NCI-H748 treated with DMSO at 0.1 percent for 48 hours (cell line): ENCODE data around the gene IQCB1.
A peak's percentile ranks its signal among the peaks of the same experiment; 100 is the strongest.
"Not testable (repeated sequence)": the region's sequence is repeated elsewhere in the genome, so short reads cannot be mapped to it uniquely, and the experiment has no call there.

Experiments
- DNase-seq: peaks from one replicate; lab custom pipeline; 2025; lab: John Stamatoyannopoulos, UW

The IQCB1 gene

DNA sequence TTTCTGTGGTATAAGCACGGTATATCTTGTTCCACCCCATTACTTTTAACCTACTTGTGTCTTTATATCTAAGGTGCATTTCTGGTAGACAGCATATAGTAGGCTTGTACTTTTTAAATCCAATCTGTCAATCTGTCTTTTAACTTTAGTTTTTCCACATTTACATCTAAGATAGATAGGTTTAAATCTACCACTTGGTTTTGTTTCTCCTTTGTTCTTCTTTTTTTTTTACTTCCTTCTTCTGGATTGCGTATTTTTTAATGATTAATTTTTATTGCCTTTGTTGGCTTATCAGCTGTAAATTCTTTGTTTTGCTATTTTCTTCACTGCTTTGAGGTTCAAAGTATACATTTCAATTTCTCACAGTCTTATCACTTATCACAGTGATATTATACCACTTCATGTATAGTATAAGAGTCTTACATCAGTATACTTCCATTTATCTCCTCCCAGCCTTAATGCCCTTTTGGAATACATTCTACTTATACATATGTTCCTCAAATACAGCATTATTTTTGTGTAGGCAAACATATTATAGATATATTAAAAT, 31.0 kb downstream of the IQCB1 start:
- DNase-seq, result no peak

DNA sequence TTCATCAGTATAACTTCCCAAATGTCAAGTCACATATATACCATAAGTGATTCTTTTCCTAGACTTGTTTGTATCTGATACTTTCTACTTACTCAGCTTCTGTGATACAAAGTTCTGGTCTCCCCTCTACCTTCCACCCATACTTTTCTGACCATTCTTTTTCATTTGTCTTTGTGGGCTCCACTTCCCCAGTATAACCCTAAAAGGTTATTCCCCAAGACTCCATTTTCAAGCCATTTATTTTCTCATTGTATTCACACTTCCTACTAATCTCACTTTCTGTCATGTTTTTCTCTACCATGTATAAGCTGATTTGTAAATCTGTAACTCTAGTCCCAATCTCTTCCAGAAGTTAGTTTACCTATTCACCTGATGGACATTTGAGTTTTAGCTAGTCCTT, 34.0 kb downstream of the IQCB1 start:
- no peak for DNase-seq

DNA sequence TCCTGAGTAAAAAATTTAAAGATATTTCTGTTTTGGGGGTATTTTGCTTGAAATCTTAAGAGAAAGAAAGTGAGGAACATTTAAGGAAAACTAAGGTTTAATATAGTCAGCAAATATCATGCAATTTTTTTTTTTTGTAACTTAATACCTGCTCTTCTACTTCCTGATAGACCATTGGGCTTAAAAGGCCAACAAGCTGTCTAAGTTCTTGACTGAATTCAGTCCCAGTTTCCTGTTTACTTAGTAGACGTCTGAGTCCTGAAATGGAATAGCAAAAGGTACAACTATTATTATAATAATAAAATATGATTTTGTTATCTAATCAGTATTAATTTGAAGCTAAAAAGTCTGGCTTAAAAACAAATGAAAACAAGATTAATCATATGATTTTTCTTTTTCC, 37.9 kb downstream of the IQCB1 start:
- DNase-seq, result no peak

DNA sequence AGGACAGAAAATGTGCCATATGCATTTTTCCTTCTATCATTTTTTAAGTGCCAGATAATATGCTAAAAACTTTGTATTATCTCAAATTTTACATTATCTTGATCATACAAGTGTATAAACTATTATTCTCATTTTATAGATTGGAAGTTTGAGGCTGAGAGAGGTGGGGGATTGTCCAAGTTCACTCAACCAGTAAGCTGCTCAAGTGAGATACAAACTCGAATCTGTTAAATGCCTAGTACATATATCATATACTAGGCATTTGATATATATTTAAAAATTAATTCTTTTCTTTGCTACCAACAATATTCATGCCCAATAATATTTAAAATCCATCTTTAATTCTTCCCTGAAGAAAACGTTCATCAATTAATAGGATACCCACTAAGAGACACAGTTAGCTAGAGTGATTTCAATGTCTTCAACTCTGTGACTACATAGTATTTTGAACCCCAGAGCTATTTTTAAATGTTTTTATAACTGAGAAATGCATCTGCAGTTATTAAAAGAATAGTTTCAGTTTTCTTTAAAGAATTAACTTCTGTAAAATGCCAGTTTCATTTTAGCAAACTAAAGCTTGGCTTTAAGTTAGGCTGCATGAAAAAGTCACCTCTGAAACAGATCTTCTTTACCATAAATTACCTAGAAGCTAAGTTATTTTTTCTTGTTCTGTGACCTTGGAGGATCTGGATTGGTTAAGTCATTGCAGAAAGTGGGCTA, 40.4 kb downstream of the IQCB1 start:
- no peak for DNase-seq

DNA sequence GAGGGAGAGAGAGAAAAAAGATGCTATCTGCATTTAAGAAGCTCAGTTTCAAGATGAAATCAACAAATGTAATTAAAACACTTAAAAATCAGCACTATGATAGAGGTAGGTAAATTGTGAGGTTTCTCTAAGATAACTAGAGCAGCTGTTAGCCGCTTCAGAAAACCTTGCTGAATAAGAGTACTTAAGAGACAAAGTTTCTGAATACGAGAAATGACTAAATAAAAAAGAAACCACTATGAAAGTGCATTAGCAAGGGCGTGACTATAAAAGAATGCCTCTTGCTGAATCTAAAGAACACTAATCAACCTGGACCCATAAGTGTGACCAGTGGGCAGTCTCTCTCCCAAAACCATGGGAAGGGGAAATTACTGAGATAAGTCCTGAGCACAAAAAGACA, 41.8 kb downstream of the IQCB1 start:
- DNase-seq, result no peak

DNA sequence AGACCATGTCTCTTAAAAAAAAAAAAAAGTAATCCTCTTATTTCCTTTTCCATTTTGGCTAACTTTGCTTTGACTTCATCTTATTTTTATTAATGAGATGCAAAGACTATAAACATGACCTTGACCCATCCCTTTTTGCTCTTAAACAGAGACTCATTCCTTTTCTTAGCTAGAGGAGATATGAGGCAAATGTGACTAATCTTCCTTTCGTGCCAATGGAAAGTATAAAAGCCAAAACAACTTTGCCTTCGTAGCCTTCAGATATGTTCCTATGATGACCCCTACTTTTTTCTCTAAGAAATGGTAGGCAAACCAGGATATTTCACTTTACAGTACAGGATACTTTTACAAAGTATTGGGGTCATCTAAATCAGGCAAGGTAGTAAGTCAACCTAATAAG, 48.4 kb downstream of the IQCB1 start:
- DNase-seq, result no peak

DNA sequence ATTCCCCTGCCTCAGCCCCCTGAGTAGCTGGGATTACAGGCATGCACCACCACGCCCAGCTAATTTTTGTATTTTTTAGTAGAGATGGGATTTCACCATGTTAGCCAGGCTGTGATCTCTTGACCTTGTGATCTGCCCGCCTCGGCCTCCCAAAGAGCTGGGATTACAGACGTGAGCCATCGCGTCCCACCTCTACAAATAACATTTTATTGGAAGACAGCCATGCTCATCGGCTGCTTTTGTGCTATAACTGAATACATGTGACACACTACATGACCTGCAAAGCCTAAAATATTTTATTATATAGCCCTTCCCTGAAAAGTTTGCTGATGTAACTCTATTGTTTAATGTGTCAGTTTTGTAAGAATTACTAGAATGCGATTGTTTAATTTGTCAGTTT, 52.1 kb downstream of the IQCB1 start:
- DNase-seq, result not testable (repeated sequence)

DNA sequence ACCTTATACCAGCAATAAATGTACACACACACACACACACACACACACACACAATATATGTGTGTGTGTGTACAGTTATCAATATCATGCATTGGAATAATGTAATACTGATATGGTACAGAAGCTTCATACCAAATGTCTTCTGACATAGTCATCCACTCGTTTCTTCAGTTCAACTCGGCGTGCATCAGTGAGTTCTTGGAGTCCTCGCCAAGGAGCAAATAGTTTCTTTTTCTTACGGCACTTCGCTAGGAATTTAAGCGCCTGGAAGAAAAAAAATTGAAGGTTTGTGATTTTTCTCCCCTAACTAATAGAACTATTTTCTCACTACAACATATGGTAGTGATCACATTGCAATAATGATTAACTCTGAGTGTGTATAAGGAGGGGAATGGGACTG, 53.2 kb downstream of the IQCB1 start:
- no peak for DNase-seq

DNA sequence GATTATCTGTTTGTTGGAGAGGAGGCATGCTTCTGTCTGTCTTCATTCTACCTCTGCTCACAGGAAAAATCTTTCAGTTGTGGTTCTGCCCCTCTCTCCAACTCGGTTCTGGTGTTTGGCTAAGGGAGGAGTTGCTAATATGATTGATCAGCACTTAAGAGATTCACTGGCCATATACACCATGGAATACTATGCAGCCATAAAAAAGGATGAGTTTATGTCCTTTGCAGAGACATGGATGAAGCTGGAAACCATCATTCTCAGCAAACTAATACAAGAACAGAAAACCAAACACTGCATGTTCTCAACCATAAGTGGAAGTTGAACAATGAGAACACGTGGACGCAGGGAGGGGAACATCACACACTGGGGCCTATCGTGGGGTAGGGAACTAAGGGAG, 59.8 kb downstream of the IQCB1 start:
- DNase-seq, result not testable (repeated sequence)

DNA sequence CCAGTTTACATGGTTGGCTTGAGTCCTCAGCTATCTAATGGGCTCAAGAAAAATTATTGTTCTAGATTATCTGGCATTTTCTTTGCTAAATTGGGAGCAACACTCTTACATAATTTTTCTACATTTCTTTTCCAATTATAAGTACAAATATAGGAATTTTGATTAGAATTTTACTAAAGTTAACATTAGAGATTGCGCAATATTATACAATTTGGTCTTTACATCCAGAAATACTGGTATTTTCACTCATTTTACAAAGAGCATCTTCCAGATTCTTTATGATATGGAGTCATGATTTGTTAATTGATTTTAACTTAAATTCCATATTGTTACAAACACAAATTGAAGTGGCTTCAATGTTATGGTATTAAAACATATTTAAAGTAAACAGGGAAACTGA, 65.6 kb downstream of the IQCB1 start:
- no peak for DNase-seq

DNA sequence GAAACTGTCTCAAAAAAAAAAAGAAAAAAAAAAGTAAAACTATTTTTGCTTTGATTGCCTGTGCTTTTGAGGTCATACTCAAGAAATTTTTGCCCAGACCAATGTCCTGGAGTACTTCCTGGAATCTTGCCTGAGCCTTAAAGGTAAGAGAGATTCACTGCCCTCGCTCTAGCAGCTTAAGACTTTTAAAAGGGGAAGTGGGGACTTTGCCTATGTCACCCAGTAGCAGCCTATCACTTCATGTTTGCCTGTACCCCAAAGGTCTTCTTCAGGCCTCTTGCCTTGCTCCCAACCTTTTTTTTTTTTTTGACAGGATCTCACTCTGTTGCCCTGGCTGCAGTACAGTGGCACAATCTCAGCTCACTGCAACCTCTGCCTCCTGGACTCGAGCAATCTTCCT, 66.4 kb downstream of the IQCB1 start:
- no peak for DNase-seq

DNA sequence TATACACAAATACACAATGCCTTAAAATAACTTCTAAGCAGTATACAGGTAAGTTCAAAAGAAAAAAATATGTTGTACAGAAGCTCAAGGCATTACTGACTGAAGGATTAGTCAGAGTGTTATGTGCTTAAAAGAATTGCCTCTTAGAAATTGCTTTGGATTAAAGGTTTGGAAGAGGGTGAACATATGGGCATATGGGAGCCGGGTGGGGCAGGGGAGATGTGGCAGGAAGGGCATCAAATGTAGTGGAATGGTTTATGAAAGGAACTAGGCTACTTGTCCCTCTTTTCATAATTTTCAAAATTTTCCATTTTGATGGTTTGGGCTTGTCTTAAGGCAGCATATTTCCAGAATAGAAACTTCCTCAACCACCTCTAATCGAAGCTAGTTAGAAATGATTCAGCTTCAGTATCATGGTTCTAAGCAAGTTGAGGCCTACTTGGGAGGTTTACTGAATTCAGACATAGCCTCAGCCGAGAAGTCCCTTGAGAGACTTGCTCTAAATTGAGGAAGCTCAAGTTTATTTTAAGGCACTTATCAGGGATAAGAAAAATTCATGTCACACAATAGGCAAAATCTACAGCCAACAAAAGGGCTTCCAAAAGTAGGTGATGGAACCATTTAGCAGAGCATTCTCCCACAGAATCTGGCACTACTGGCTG, 75.2 kb downstream of the IQCB1 start:
- no peak for DNase-seq

DNA sequence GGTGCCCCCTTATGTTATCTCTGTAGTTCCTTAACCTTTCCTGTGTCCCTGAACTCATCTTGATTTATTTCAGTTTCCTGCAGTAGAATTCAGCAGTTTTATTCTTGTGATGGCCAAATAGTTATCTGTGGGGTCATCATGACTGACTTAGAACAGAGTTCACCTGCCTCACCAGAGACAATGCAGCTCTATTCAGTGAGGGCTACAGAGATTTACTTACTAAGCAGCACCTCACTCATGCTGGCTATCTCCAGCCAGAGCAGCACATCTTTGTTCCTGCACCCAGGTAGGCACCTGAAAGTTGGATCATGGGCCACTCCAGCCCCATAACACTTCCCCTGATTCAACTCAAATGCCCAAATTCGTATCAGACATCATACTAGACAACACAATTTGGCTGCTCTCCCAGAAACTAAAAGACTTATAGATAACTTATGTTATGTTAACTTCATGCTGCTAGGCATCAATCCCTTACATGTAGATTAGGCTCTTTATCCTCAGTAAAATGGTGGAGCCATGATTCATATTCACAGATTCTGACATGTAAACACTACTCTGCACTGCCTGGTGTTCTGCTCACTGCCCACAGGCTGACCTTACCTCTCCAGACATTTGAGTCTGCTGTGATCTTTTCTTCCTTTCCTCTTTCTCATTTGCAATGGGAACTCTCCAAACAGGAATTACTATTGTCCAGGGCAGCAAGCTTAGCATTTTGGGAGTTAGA, 76.0 kb downstream of the IQCB1 start:
- DNase-seq, result no peak

DNA sequence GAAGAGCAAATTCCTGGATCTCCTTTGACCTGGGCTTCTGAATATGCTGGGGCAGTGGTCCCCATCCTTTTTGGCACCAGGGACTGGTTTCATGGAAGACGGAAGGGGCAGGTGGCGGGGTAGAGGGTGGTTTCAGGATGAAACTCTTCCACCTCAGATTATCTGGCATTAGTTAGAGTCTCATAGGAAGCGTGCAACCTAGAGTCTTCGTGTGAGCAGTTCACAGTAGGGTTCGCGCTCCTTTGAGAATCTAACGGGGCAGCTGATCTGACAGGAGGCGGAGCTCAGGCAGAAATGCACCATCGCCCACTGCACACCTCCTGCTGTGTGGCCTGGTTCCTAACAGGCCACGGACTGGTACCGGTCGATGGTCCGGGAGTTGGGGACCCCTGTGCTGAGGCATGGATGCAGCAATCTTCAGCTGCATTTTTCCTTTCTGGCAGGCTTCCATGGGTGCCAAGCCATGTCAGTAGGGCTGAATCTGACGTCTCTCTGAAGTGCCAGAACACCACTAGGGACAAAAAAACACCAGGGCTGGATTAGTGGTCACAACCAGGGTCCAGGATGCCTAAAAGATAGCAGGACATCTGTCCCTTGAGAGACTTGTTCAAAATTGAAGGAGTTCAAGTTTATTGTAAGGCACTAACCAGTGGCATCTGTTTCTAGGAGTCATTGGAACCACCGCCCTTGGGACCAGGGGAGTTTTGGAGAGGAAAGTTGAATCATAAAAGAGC, 76.9 kb downstream of the IQCB1 start:
- DNase-seq, result no peak

DNA sequence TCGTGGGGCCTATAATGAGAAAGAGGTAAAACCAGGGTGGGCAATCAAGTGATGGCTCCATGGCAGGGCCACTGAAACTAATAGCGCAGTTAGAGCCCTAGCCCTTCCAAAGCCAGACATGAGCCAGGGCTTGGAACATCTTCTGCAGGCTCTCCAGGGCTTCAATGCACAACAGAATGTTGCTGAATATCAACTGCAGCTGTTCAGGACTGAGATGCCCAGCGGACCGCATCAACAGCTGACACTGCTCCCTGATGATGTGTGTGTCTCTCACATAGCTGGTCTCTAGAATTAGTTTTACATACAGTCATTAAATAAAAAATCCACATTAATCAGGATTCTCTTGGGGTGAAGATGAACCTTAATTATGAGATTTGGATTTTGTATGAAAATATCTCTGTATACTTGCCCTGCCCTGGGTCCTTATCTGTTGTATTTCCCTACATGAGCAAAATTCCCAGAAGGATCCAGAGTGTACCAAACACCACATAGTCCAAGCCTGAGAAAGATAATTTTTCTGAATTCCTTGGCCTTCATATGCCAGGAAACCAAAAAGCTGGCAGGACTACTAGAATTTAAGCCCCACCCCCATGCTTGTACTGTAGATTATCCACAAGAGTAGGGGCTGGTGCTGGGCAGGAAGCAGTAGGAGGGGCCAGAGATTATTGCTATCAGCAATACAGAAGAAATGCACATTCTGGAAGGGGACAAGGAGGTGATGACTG, 77.6 kb downstream of the IQCB1 start:
- DNase-seq, result no peak

DNA sequence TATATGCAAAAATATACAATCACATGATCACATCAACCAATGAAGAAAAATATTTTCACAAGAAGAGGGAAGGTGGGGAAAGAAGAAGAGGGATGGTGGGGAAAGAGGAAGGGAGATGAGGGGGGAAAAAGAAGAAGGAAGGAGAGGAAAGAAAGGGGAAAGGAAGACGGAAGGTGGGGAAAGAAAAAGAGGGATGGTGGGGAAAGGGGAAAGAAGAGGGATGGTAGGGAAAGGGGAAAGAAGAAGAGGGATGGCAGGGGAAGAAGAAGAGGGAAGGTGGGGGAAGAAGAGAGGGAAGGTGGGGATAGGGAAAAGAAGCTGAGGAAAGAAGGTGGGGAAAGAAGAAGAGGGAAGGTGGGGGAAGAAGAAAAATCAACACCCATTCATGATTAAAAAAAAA, 82.1 kb downstream of the IQCB1 start:
- no peak for DNase-seq

DNA sequence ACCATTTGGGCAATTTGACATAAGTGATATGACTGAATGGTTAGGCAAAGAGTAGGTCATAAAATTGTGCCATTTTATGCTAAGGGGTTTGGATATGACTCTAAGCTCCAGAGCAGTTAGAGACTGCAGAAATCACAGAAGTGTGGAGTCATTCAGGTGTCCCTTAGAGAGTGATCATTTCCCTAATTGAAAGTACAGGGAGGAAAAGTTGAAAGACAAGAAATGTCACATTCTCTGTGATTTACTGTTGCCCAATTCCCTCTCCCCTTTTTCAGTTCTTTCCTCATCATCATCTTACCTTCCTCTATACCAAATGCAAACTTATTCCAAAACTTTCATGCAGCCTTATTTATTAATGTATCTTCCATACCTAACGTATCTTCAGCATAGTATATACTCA, 82.6 kb downstream of the IQCB1 start:
- DNase-seq, result no peak

DNA sequence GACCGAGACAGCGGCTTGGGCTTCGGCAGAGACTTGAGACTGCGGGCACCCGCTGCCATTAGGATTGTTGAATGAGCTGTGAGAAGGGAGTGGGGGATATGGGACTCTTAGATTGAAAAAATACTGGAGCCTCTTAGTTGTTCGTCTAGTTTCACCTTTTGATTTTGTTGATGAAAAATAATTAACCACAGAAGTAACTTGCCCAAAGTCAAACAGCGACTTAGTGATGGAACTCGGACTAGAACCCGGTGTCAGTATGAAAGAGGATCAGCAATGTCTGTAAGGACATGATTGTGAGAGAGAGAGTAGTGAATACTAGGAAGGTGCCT, 84.8 kb downstream of the IQCB1 start:
- DNase-seq, result no peak

DNA sequence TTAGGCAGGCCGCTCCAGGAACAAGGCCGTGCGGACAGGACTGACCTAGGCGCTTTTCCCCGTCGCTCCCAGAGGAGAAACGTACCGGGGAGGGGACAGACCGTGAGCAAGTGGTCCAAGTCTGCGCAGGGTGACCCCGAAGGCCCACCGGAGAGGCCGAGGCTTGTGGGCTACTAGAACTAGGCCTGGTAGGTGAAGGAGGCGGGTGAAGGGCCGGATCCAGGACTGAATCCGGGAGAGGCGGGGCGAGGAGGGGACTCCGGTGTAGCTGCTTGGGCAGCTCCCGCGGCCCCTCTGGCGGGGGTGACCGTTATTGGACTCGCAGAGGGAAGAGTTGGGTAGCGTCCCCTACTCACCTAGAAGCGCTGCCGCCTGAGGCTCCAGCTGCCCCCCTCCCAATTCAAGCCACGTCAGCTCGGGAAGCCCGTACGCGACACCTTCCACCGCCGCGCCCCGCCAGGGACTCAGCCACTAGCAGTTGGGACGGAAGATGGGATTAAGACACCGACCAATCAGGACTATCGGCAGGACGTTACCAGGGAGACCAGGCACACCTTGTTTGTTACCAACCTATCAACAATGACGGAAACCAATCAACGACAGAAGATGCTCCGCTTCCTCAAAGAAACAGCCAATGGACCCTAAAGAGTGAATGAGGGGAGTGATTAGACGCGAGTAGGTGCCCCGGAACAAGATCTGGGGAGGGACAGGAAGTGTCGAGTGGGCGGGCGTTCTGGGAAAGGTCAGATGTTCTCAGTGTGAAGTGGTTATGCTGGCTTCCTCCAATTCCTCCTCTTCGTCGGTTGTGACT, 85.4 kb downstream of the IQCB1 start, which contains the start of gene GOLGB1:
Gene GOLGB1, minus strand, starts transcription at position 466 of the 811 bp plus-strand sequence. CDS start 18,770 bp downstream, outside the sequence.
- peak; percentile 88 for DNase-seq

DNA sequence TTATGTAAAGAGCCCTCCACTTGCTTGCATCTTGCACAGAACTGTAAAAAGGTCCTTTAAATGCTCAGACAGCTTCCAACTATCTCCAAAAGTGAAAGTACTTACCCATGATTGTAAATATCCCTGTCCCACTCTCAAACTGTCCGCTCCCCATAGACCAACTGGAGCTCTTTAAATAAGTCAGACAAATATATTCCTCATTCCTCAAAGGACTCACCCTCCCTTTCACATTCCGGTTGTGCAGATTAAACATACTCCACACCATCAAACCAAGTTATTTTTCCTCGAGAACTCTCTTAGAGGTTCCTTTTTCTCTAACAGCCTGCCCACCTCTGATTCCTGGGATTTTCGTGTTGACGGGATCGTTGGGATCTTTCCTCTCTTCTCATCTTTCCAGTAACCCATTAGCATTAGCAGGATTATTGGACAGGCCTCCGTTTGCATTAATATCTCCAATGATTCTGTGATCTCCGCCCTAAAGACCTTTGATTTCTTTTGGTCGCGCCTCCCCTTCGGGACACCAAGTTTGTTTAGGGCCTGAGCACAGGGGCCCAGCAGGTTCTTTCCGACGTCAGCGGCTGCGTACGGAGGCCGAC, 86.1 kb downstream of the IQCB1 start:
- DNase-seq, result no peak
